ENCODE measurements around the gene DIS3L2. TPM values are rescaled to one million over a fixed set of nuclear protein-coding genes. Genes with fewer than 3 reads are reported as not detected.

Gene DIS3L2
- total RNA-seq, 2 donors from 2014 or later: 39.5 to 42.4 TPM

DNA sequence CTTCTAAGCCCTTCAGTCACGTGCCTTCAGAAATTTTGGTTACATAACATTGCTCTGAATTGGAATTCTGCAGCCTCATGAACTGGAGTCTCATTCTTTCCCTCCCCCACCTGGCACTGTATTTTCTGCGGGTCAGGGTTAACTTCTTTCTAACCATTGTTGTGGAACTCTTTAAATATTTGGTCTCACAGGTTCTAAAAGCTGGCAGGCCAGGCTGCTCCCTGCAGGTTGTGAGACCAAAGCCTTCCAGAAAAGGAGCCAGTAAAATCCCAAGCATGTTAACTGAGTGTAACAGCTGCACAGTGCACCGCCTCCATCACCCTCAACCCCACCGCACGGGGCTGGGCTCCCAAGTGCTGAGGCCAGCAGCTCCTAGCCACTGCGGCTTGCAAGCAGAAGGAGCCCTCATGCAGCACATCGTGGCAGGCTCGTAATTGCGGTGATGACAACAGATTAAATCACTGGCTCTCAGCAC is 243.0 kb downstream of the DIS3L2 start:
- no peaks in the 10 kb centered on the region for H3K27me3 Mint-ChIP-seq (ENCODE audit: insufficient read depth)
- no peaks in the 10 kb centered on the region for H3K9me3 ChIP-seq (ENCODE audit: control insufficient read depth, low read length)
- DNase-seq: no peak
- H3K9me3 Mint-ChIP-seq: no peaks in the 10 kb centered on the region
- peaks cover 9% of the 10 kb centered on the region for H3K4me1 ChIP-seq (ENCODE audit: control insufficient read depth, insufficient read depth, low read length)
- H3K36me3 Mint-ChIP-seq (ENCODE audit: low read depth): peaks cover 14% of the 10 kb centered on the region
- no peak overlapping the region for H3K4me3 ChIP-seq (ENCODE audit: low read length)
- no peak overlapping the region for H3K27ac ChIP-seq (ENCODE audit: low read depth, low read length)
- peaks cover 10% of the 10 kb centered on the region for H3K4me1 Mint-ChIP-seq
- no peaks in the 10 kb centered on the region for H3K36me3 ChIP-seq (ENCODE audit: control insufficient read depth, insufficient read depth, low read length)
- H3K27ac Mint-ChIP-seq: no peak overlapping the region
- TF ChIP-seq, protein P1, sequence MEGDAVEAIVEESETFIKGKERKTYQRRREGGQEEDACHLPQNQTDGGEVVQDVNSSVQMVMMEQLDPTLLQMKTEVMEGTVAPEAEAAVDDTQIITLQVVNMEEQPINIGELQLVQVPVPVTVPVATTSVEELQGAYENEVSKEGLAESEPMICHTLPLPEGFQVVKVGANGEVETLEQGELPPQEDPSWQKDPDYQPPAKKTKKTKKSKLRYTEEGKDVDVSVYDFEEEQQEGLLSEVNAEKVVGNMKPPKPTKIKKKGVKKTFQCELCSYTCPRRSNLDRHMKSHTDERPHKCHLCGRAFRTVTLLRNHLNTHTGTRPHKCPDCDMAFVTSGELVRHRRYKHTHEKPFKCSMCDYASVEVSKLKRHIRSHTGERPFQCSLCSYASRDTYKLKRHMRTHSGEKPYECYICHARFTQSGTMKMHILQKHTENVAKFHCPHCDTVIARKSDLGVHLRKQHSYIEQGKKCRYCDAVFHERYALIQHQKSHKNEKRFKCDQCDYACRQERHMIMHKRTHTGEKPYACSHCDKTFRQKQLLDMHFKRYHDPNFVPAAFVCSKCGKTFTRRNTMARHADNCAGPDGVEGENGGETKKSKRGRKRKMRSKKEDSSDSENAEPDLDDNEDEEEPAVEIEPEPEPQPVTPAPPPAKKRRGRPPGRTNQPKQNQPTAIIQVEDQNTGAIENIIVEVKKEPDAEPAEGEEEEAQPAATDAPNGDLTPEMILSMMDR (conservative IDR thresholded peaks at IDR 0.05): no peak
- no peaks in the 10 kb centered on the region for H3K27me3 ChIP-seq (ENCODE audit: control insufficient read depth, insufficient read depth, low read length, poor library complexity, severe bottlenecking)
- H3K4me3 Mint-ChIP-seq: no peak overlapping the region
- 71 to 91% methylated on average over 8 to 9 of the region's 9 CpGs for WGBS, 2 experiments (ENCODE audit: insufficient coverage in 1 of 2, insufficient read length in 1 of 2)
- no peak overlapping the region for H3K9ac ChIP-seq (ENCODE audit: extremely low read depth, low read length, poor library complexity, severe bottlenecking)

DNA sequence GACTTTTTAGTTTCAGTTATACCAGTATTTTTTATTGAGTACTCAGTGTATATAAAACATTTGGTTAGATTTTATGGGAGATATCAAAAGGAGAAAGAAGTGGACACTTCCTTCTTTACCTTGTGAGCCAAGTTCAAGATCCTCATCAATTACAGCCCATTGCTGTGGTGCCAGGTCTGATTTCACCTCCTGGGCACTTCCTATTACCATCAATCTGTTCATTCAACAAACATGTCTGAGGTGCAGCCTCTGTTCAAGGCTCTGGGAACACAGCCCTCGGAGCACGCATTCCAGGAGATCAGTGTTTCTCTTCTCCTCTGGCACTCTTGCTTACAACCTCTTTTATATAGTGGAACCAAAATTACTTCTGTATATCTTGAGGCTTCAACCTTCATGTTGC is 245.7 kb downstream of the DIS3L2 start:
- 94 to 100% methylated on average over 2 of the region's 2 CpGs for WGBS, 2 experiments (ENCODE audit: insufficient coverage in 1 of 2, insufficient read length in 1 of 2)
- Mint-ChIP-seq H3K4me1 (peaks cover 10% of the 10 kb centered on the region), H3K4me3 (no peak overlapping the region), H3K9me3 (no peaks in the 10 kb centered on the region), H3K27ac (no peak overlapping the region), H3K36me3 (ENCODE audit: low read depth) (peaks cover 17% of the 10 kb centered on the region), H3K27me3 (ENCODE audit: insufficient read depth) (no peaks in the 10 kb centered on the region)
- peaks cover 9% of the 10 kb centered on the region for H3K4me1 ChIP-seq (ENCODE audit: control insufficient read depth, insufficient read depth, low read length)
- no peaks in the 10 kb centered on the region for H3K9me3 ChIP-seq (ENCODE audit: control insufficient read depth, low read length)
- TF ChIP-seq, protein P1 (conservative IDR thresholded peaks at IDR 0.05): no peak
- H3K9ac ChIP-seq (ENCODE audit: extremely low read depth, low read length, poor library complexity, severe bottlenecking): no peak overlapping the region
- peaks cover 3% of the 10 kb centered on the region for H3K36me3 ChIP-seq (ENCODE audit: control insufficient read depth, insufficient read depth, low read length)
- no peaks in the 10 kb centered on the region for H3K27me3 ChIP-seq (ENCODE audit: control insufficient read depth, insufficient read depth, low read length, poor library complexity, severe bottlenecking)
- H3K4me3 ChIP-seq (ENCODE audit: low read length): no peak overlapping the region
- no peak overlapping the region for H3K27ac ChIP-seq (ENCODE audit: low read depth, low read length)
- no peak for DNase-seq

DNA sequence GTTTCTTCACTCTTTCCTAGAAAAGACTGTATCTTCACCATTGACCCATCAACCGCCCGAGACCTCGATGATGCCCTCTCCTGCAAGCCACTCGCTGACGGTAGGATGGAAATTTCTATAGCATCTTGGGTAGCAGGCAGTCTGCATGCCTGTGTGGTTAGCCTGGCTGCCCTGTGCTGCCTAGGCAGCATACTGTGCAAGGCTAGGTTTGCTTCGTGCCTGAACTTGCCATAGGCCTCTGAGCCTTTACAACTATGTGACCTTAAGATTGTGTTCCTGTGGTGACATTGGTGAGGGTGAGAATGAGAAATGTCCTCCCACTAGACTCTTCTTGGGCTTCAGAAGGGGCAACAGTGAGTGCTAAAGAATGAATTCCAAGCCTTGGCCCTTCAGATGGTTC is 248.8 kb downstream of the DIS3L2 start:
- Histone ChIP-seq H3K4me3 (ENCODE audit: low read length) (no peak overlapping the region), H3K27ac (ENCODE audit: low read depth, low read length) (no peak overlapping the region), H3K9me3 (ENCODE audit: control insufficient read depth, low read length) (no peaks in the 10 kb centered on the region), H3K36me3 (ENCODE audit: control insufficient read depth, insufficient read depth, low read length) (peaks cover 3% of the 10 kb centered on the region), H3K9ac (ENCODE audit: extremely low read depth, low read length, poor library complexity, severe bottlenecking) (no peak overlapping the region), H3K27me3 (ENCODE audit: control insufficient read depth, insufficient read depth, low read length, poor library complexity, severe bottlenecking) (no peaks in the 10 kb centered on the region), H3K4me1 (ENCODE audit: control insufficient read depth, insufficient read depth, low read length) (no peaks in the 10 kb centered on the region)
- H3K27me3 Mint-ChIP-seq (ENCODE audit: insufficient read depth): no peaks in the 10 kb centered on the region
- H3K9me3 Mint-ChIP-seq: no peaks in the 10 kb centered on the region
- 97% methylated on average over 6 of the region's 6 CpGs; no CpG with 5 or more reads in 1 of the 2 experiments for WGBS, 2 experiments (ENCODE audit: insufficient coverage in 1 of 2, insufficient read length in 1 of 2)
- TF ChIP-seq, protein P1 (conservative IDR thresholded peaks at IDR 0.05): no peak
- no peak overlapping the region for H3K4me3 Mint-ChIP-seq
- no peak overlapping the region for H3K27ac Mint-ChIP-seq
- peaks cover 14% of the 10 kb centered on the region for H3K36me3 Mint-ChIP-seq (ENCODE audit: low read depth)
- DNase-seq: no peak
- no peaks in the 10 kb centered on the region for H3K4me1 Mint-ChIP-seq

All from endodermal cell (in vitro differentiated cells).